OCI-LY3 (cell line): ENCODE results near the gene CLCN2.
"Not testable (repeated sequence)": the region's sequence is repeated elsewhere in the genome, so short reads cannot be mapped to it uniquely, and the experiment has no call there.

ENCODE experiments used
- H2AFZ ChIP-seq: fragments of 200-600, 300-600 bp; shearing (Covaris generic); 2 replicates; pipeline ENCODE4 v1.6.0; 2014; ENCODE audit warnings: antibody characterized with exemption, low read depth, low read length
- H3K27ac ChIP-seq: fragments of 200-600, 300-600 bp; sonication (generic); 2 replicates; pipeline ENCODE4 v1.5.1; 2014; ENCODE audit warnings: mild to moderate bottlenecking, low read length, moderate library complexity, mixed read lengths
- H3K27me3 ChIP-seq: fragments of 200-600, 300-600 bp; sonication (generic); 2 replicates; pipeline ENCODE4 v1.6.1; 2014; ENCODE audit warnings: low read depth, low read length, mixed read lengths
- H3K36me3 ChIP-seq: fragments of 200-600, 300-600 bp; sonication (generic); replicated peaks from 2 replicates; pipeline ENCODE3; 2014; ENCODE audit warnings: low read depth, low read length, mixed read lengths
- H3K4me1 ChIP-seq: fragments of 300-600, 200-600 bp; sonication (generic); 2 replicates; pipeline ENCODE4 v1.6.1; 2014; ENCODE audit warnings: low read length, mixed read lengths
- H3K4me2 ChIP-seq: fragments of 200-600, 300-600 bp; sonication (generic); 2 replicates; pipeline ENCODE4 v1.6.1; 2014; ENCODE audit warnings: low read length, mixed read lengths
- H3K4me3 ChIP-seq: fragments of 300-600, 200-600 bp; sonication (generic); 2 replicates; pipeline ENCODE4 v1.5.1; 2014; ENCODE audit warnings: antibody characterized with exemption, mild to moderate bottlenecking, low read length, moderate library complexity
- H3K79me2 ChIP-seq: fragments of 300-600, 200-600 bp; shearing (Covaris generic); 2 replicates; pipeline ENCODE4 v1.6.1; 2014; ENCODE audit warnings: mild to moderate bottlenecking, low read length, mixed read lengths
- H3K9ac ChIP-seq: fragments of 300-600, 200-600 bp; shearing (Covaris generic); 2 replicates; pipeline ENCODE4 v1.6.0; 2014; ENCODE audit warnings: mild to moderate bottlenecking, low read length, moderate library complexity
- H3K9me3 ChIP-seq: fragments of 200-600, 300-600 bp; shearing (Covaris generic); 2 replicates; pipeline ENCODE4 v1.6.1; 2014; ENCODE audit warnings: low read length, mixed read lengths; ENCODE audit not compliant: insufficient read depth
- H4K20me1 ChIP-seq: fragments of 200-600, 300-600 bp; sonication (generic); 2 replicates; pipeline ENCODE4 v1.6.1; 2016; ENCODE audit warnings: low read length, mixed read lengths; ENCODE audit not compliant: insufficient read depth
- CTCF ChIP-seq: fragments of 200-600, 300-600 bp; sonication (generic); IDR thresholded peaks from 2 replicates; pipeline ENCODE4 v1.5.1; 2014; ENCODE audit warnings: antibody characterized with exemption, low read length, low read depth
- EZH2phosphoT487 ChIP-seq: fragments of 200-600 bp; shearing (Covaris generic); IDR thresholded peaks from 2 replicates; pipeline ENCODE4 v1.6.1; 2018; ENCODE audit warnings: antibody characterized with exemption, mixed run types, low read depth

Gene CLCN2

DNA sequence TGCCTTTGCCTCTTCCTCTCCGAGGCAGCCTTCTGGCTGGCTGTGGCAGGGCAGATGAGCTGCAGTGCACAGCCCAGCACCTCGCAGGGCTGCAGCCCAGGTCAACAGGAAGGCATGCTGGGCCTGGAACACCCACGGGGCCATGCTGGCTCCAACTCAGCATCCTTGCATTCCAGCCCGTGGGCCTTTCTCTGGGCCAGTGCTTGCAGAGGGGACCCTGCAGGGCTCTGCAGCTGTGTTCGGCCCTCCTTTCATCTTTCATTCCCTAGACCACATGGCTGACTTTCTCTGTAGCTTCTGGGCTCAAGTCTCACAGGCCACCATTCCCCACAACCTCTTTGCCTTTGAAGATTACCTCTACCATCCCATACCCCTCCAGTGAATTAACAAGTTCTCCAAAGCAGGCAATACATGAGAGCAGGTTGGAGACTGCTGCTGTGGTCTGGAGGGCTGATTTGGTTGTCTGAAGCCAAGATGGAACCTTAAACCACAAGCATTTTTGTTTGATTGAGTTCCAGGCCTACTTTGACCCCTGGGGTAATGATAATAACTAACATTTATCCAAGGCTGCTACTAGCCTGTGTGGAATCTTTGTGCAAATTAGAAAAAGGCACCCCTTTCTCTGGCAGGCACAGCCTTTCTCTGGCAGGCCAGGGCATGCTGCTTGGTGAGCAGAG, 18.1 kb downstream of the CLCN2 start:
- H3K4me2 ChIP-seq = no peak overlapping the region
- H3K79me2 ChIP-seq = no peaks in the 10 kb centered on the region
- no peaks in the 10 kb centered on the region for H4K20me1 ChIP-seq
- no peaks in the 10 kb centered on the region for H3K9me3 ChIP-seq
- H3K4me3 ChIP-seq = no peak overlapping the region
- no peak overlapping the region for H2AFZ ChIP-seq
- no peak overlapping the region for H3K9ac ChIP-seq
- TF ChIP-seq CTCF = no peak
- no peak for TF ChIP-seq EZH2phosphoT487
- no peaks in the 10 kb centered on the region for H3K36me3 ChIP-seq
- no peak overlapping the region for H3K27ac ChIP-seq
- no peaks in the 10 kb centered on the region for H3K27me3 ChIP-seq
- no peaks in the 10 kb centered on the region for H3K4me1 ChIP-seq

DNA sequence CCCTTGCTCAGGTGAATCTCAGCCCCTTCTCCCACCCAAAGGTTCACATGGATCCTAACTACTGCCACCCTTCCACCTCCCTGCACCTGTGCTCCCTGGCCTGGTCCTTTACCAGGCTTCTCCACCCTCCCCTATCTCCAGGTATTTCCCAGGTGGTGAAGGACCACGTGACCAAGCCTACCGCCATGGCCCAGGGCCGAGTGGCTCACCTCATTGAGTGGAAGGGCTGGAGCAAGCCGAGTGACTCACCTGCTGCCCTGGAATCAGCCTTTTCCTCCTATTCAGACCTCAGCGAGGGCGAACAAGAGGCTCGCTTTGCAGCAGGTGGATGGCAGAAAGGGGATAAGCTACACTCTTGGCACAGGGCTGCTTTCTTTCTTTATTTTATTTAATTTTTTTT, 19.5 kb downstream of the CLCN2 start:
- Histone ChIP-seq H3K9me3 (no peaks in the 10 kb centered on the region), H3K27me3 (no peaks in the 10 kb centered on the region), H2AFZ (no peak overlapping the region), H3K79me2 (no peaks in the 10 kb centered on the region), H3K36me3 (peaks cover 6% of the 10 kb centered on the region), H3K4me3 (no peak overlapping the region), H4K20me1 (0 out of 2 replicates have a peak, but pooled peaks cover 2% of the 10 kb centered on the region), H3K4me1 (no peaks in the 10 kb centered on the region), H3K27ac (no peak overlapping the region), H3K4me2 (no peak overlapping the region), H3K9ac (no peak overlapping the region)
- no peak for TF ChIP-seq CTCF
- no peak for TF ChIP-seq EZH2phosphoT487

DNA sequence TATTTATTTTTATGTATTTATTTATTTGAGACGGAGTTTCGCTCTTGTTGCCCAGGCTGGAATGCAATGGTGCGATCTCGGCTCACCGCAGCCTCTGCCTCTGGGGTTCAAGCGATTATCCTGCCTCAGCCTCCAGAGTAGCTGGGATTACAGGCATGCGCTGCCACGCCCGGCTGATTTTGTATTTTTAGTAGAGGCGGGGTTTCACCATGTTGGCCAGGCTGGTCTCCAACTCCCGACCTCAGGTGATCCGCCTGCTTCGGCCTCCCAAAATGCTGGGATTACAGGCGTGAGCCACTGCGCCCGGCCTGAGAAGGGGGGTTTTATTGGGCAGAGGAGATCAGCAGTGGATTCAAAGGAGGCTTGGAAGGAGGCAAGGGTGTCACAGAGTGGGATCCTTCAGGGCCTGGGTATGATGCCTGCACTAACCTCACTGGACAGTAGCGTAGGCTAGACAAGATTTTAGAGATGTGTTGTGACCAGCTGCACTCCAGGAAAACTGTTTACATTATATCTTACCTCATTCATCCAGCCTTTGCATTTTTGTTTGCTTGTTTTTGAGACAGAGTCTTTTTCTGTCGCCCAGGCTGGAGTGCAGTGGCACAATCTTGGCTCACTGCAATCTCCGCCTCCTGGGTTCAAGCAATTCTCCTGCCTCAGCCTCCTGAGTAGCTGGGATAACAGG, 21.8 kb downstream of the CLCN2 start:
- H3K4me1 ChIP-seq, H3K9ac ChIP-seq, H3K4me3 ChIP-seq, H3K27ac ChIP-seq, H2AFZ ChIP-seq, H3K4me2 ChIP-seq, H3K27me3 ChIP-seq, H3K79me2 ChIP-seq, H3K9me3 ChIP-seq: not testable (repeated sequence)
- Histone ChIP-seq H4K20me1 (peaks cover 10% of the 10 kb centered on the region; the same call in 1 of the 2 replicates), H3K36me3 (peaks cover 18% of the 10 kb centered on the region)

DNA sequence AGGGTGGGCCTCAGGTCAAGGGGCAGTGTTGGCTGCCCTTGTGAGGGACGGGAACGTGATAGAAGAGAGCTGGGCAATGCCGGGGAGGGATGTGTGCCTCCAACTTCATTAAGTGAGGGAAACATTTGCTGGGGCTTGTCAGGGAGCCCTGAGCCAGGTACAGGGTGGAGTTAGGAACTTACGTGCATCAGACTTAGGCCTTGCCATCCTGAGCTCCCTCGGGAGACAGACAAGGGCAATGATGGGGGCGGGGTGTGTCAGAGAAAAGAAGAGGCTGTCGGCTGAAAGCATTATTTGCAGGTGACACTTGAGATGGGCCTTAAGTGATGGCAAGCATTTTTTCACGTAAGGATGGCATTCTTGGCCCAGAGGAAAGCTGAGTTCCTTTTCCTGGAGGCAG, 22.4 kb downstream of the CLCN2 start:
- Histone ChIP-seq H3K4me2 (no peak overlapping the region), H3K4me3 (no peak overlapping the region), H3K79me2 (no peaks in the 10 kb centered on the region), H3K36me3 (peaks cover 24% of the 10 kb centered on the region), H2AFZ (no peak overlapping the region), H3K9me3 (no peaks in the 10 kb centered on the region), H4K20me1 (peaks cover 16% of the 10 kb centered on the region), H3K9ac (no peak overlapping the region), H3K4me1 (peaks cover 4% of the 10 kb centered on the region; the same call in 1 of the 2 replicates), H3K27me3 (no peaks in the 10 kb centered on the region), H3K27ac (no peak overlapping the region)
- TF ChIP-seq EZH2phosphoT487 = no peak
- no peak for TF ChIP-seq CTCF
